WTC11 (cell line): ENCODE measurements around the gene FBRSL1. TPM values are rescaled to one million over a fixed set of nuclear protein-coding genes. Genes with fewer than 3 reads are reported as not detected.

ENCODE experiments used
- ATAC-seq: fragments of 200-7000 bp; cut with Tn5 transposase; 2 replicates; pipeline ENCODE4 v1.10.0; 2021; ENCODE audit warnings: mild to moderate bottlenecking, moderate library complexity
- CTCF ChIA-PET: fragments of 300-600 bp; sonication (Branson Sonifier 250); formaldehyde crosslinking; loops from one replicate; lab custom pipeline; 2021; ENCODE audit warnings: antibody characterized with exemption; lab: Charles Lee
- POLR2A ChIA-PET: fragments of 350-600 bp; sonication (Branson Sonifier 250); formaldehyde crosslinking; loops from one replicate; lab custom pipeline; 2021; ENCODE audit warnings: antibody characterized with exemption; lab: Charles Lee
- DNase-seq: peaks from one replicate; pipeline ENCODE4 v3.0.0; 2021; ENCODE audit warnings: low spot score
- H3K27ac Mint-ChIP-seq: 2 replicates; pipeline ENCODE4 v1.8.0; 2021; ENCODE audit warnings: mixed read lengths
- H3K27me3 Mint-ChIP-seq: 2 replicates; pipeline ENCODE4 v1.8.0; 2021; ENCODE audit warnings: low read depth, mild to moderate bottlenecking, moderate library complexity, mixed read lengths
- H3K36me3 Mint-ChIP-seq: 2 replicates; pipeline ENCODE4 v1.8.0; 2021; ENCODE audit warnings: mixed read lengths
- H3K4me1 Mint-ChIP-seq: 2 replicates; pipeline ENCODE4 v1.8.0; 2022; ENCODE audit warnings: mixed read lengths
- H3K4me3 Mint-ChIP-seq: 2 replicates; pipeline ENCODE4 v1.8.0; 2021; ENCODE audit warnings: mild to moderate bottlenecking, moderate library complexity, mixed read lengths
- H3K9me3 Mint-ChIP-seq: 2 replicates; pipeline ENCODE4 v1.8.0; 2021; ENCODE audit warnings: mixed read lengths
- ATF1 ChIP-seq: sonication (generic); formaldehyde crosslinking; IDR thresholded peaks from 2 replicates; pipeline ENCODE4 v1.8.1; 2023; ENCODE audit warnings: mild to moderate bottlenecking, moderate library complexity, missing genetic modification reagents
- CDX4 ChIP-seq: fragments of 250-450 bp; sonication (Bioruptor Pico); IDR thresholded peaks from 2 replicates; pipeline ENCODE4 v1.9.0; 2021; ENCODE audit warnings: moderate library complexity, mild to moderate bottlenecking, inconsistent platforms, borderline replicate concordance
- EMX1 ChIP-seq: fragments of 250-450 bp; sonication (Bioruptor Pico); IDR thresholded peaks from 2 replicates; pipeline ENCODE4 v1.8.0; 2021; ENCODE audit warnings: mild to moderate bottlenecking
- ETV6 ChIP-seq: sonication (generic); formaldehyde crosslinking; IDR thresholded peaks from 2 replicates; pipeline ENCODE4 v1.8.1; 2022; ENCODE audit warnings: mild to moderate bottlenecking, missing genetic modification reagents
- FOXP1 ChIP-seq: sonication (generic); formaldehyde crosslinking; IDR thresholded peaks from 2 replicates; pipeline ENCODE4 v1.8.0; 2022; ENCODE audit warnings: missing genetic modification reagents, mild to moderate bottlenecking, moderate library complexity, borderline replicate concordance
- FOXP4 ChIP-seq: sonication (generic); formaldehyde crosslinking; IDR thresholded peaks from 2 replicates; pipeline ENCODE4 v1.8.0; 2022; ENCODE audit warnings: mild to moderate bottlenecking, missing genetic modification reagents
- GRHL2 ChIP-seq: fragments of 250-450 bp; sonication (Bioruptor Pico); IDR thresholded peaks from 2 replicates; pipeline ENCODE4 v1.8.0; 2022; ENCODE audit warnings: mild to moderate bottlenecking, moderate library complexity; ENCODE audit not compliant: insufficient replicate concordance, severe bottlenecking
- NFE2L1 ChIP-seq: sonication (generic); formaldehyde crosslinking; IDR thresholded peaks from 2 replicates; pipeline ENCODE4 v1.8.1; 2023; ENCODE audit warnings: missing genetic modification reagents
- OVOL2 ChIP-seq: fragments of 250-450 bp; sonication (Bioruptor Pico); IDR thresholded peaks from 2 replicates; pipeline ENCODE4 v1.9.0; 2021; ENCODE audit warnings: mild to moderate bottlenecking, borderline replicate concordance
- ZNF121 ChIP-seq: sonication (generic); formaldehyde crosslinking; IDR thresholded peaks from 2 replicates; pipeline ENCODE4 v1.8.0; 2023; ENCODE audit warnings: missing genetic modification reagents
- ZNF219 ChIP-seq: sonication (generic); formaldehyde crosslinking; IDR thresholded peaks from 2 replicates; pipeline ENCODE4 v1.8.0; 2023; ENCODE audit warnings: missing genetic modification reagents, mild to moderate bottlenecking, borderline replicate concordance
- ZNF425 ChIP-seq: fragments of 250-450 bp; sonication (Bioruptor Pico); conservative IDR thresholded peaks from 2 replicates; pipeline ENCODE4 v1.9.0; 2021; ENCODE audit warnings: mild to moderate bottlenecking
- ZNF671 ChIP-seq: fragments of 250-450 bp; sonication (Bioruptor Pico); IDR thresholded peaks from 2 replicates; pipeline ENCODE4 v1.8.0; 2021; ENCODE audit warnings: mild to moderate bottlenecking
- ZSCAN18 ChIP-seq: fragments of 250-450 bp; sonication (Bioruptor Pico); IDR thresholded peaks from 2 replicates; pipeline ENCODE4 v2.1.2; 2022; ENCODE audit warnings: mild to moderate bottlenecking, moderate library complexity
- total RNA-seq: library from RNA; stranded (reverse); gene quantifications from 3 replicates; pipeline ENCODE4 v1.2.3, GENCODE V29; 2021
- TF ChIP-seq, protein P1 (sequence below): sonication (generic); formaldehyde crosslinking; conservative IDR thresholded peaks from 2 replicates; pipeline ENCODE4 v1.8.1; 2023; ENCODE audit warnings: mild to moderate bottlenecking, low read depth, missing genetic modification reagents, moderate library complexity
- TF ChIP-seq, protein P2 (sequence below): sonication (generic); formaldehyde crosslinking; conservative IDR thresholded peaks from 2 replicates; pipeline ENCODE4 v1.8.1; 2022; ENCODE audit warnings: mild to moderate bottlenecking, missing genetic modification reagents
- TF ChIP-seq, protein P3 (sequence below): sonication (generic); formaldehyde crosslinking; IDR thresholded peaks from 2 replicates; pipeline ENCODE4 v1.8.0; 2023; ENCODE audit warnings: missing genetic modification reagents

FBRSL1 gene
- total RNA-seq, 1 experiment from 2014 or later = 129 TPM

DNA sequence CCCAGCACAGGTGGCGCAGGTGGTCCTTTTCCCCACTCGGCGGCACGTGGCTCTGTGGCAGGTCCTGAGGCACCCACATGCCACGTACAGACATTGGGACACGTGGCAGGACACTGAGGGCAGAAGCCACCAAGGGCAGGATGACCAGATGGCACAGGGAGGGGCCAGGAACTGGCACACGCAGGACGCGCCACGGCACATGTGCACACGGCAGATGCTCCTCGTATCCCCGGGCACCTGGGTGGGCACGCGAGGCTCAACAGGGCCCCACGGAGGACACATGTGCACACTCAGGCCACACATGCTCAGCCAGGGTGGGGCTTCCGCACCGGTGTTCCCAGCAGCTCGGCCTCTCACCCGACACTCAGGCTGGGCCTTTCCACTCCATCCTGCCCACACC lies 52.0 kb downstream of the FBRSL1 start (continued):
- TF ChIP-seq, protein P1, sequence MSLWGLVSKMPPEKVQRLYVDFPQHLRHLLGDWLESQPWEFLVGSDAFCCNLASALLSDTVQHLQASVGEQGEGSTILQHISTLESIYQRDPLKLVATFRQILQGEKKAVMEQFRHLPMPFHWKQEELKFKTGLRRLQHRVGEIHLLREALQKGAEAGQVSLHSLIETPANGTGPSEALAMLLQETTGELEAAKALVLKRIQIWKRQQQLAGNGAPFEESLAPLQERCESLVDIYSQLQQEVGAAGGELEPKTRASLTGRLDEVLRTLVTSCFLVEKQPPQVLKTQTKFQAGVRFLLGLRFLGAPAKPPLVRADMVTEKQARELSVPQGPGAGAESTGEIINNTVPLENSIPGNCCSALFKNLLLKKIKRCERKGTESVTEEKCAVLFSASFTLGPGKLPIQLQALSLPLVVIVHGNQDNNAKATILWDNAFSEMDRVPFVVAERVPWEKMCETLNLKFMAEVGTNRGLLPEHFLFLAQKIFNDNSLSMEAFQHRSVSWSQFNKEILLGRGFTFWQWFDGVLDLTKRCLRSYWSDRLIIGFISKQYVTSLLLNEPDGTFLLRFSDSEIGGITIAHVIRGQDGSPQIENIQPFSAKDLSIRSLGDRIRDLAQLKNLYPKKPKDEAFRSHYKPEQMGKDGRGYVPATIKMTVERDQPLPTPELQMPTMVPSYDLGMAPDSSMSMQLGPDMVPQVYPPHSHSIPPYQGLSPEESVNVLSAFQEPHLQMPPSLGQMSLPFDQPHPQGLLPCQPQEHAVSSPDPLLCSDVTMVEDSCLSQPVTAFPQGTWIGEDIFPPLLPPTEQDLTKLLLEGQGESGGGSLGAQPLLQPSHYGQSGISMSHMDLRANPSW (CRISPR knock-in tag) = no peak
- TF ChIP-seq EMX1 (CRISPR knock-in tag) (no peak), ETV6 (no peak)

- H3K27me3 Mint-ChIP-seq = peaks cover 82% of the 10 kb centered on the region
These were observed 52.7 kb downstream of the FBRSL1 start for GRCh38 chr12:132542661-132543060.

GRCh38 chr12:132543298-132544079 lies 53.5 kb downstream of the FBRSL1 start:
- Mint-ChIP-seq H3K27ac (no peak overlapping the region), H3K4me1 (no peaks in the 10 kb centered on the region; the same call in 1 of the 2 replicates), H3K9me3 (no peaks in the 10 kb centered on the region), H3K27me3 (peaks cover 76% of the 10 kb centered on the region), H3K4me3 (no peak overlapping the region), H3K36me3 (no peaks in the 10 kb centered on the region)
- DNase-seq (no peak), ATAC-seq (no peak)
- ChIA-PET CTCF (interaction anchor here (1.0 to 1.4 kb wide), 9 partner anchors 11 to 130 kb away, joined by 3 to 9 read pairs (median 5); no protein-coding TSS in a partner anchor), POLR2A (interaction anchor here (1.0 to 1.3 kb wide), 2 partner anchors 36 to 168 kb away, joined by 3 read pairs; no protein-coding TSS in a partner anchor)
- no peak for TF ChIP-seq FOXP1 (CRISPR knock-in tag)
- TF ChIP-seq ETV6 = no peak
- TF ChIP-seq FOXP4 (CRISPR knock-in tag) = no peak
- TF ChIP-seq, protein P2, sequence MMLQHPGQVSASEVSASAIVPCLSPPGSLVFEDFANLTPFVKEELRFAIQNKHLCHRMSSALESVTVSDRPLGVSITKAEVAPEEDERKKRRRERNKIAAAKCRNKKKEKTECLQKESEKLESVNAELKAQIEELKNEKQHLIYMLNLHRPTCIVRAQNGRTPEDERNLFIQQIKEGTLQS (CRISPR knock-in tag) = no peak
- no peak for TF ChIP-seq ATF1 (CRISPR knock-in tag)
- TF ChIP-seq NFE2L1 = no peak
- no peak for TF ChIP-seq ZSCAN18 (CRISPR knock-in tag)

More at GRCh38 chr12:132542661-132543060, 52.7 kb downstream of the FBRSL1 start:
- ChIA-PET POLR2A (no interaction called here), CTCF (interaction anchor here (1.2 kb wide), 1 partner anchor 12 kb away, joined by 3 read pairs; no protein-coding TSS in a partner anchor)
- H3K27ac Mint-ChIP-seq = no peak overlapping the region
- ATAC-seq (no peak), DNase-seq (no peak)
- TF ChIP-seq ZNF425 (CRISPR knock-in tag) (no peak), ZNF219 (CRISPR knock-in tag) (no peak), CDX4 (CRISPR knock-in tag) (no peak), ZNF671 (CRISPR knock-in tag) (no peak), GRHL2 (CRISPR knock-in tag) (no peak), EMX1 (CRISPR knock-in tag) (no peak), OVOL2 (CRISPR knock-in tag) (no peak), ZNF121 (CRISPR knock-in tag) (no peak)
- TF ChIP-seq, protein P3, sequence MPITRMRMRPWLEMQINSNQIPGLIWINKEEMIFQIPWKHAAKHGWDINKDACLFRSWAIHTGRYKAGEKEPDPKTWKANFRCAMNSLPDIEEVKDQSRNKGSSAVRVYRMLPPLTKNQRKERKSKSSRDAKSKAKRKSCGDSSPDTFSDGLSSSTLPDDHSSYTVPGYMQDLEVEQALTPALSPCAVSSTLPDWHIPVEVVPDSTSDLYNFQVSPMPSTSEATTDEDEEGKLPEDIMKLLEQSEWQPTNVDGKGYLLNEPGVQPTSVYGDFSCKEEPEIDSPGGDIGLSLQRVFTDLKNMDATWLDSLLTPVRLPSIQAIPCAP = no peak
- no peaks in the 10 kb centered on the region for H3K36me3 Mint-ChIP-seq
- no peaks in the 10 kb centered on the region; the same call in 1 of the 2 replicates for H3K4me1 Mint-ChIP-seq
- H3K9me3 Mint-ChIP-seq = no peaks in the 10 kb centered on the region
- no peak overlapping the region for H3K4me3 Mint-ChIP-seq
